HL-60 (cell line): Measurements from ENCODE around the gene CHCHD6.

ENCODE experiments used
- DNase-seq, 2 experiments: peaks; one replicate each; pipeline ENCODE4 v3.0.0-alpha.2; 2010 to 2020; ENCODE audit warnings: low read depth in 1 of 2, low spot score in 1 of 2
- H3K27ac ChIP-seq: fragments of 250-450 bp; sonication (Bioruptor Pico); replicated peaks from 2 replicates; pipeline ENCODE4 v1.5.1; 2020; ENCODE audit warnings: mild to moderate bottlenecking, moderate library complexity
- H3K27me3 ChIP-seq: fragments of 250-450 bp; sonication (Bioruptor Pico); 2 replicates; pipeline ENCODE4 v1.5.1; 2021; ENCODE audit warnings: mild to moderate bottlenecking, moderate library complexity; ENCODE audit not compliant: insufficient read depth, poor library complexity, severe bottlenecking
- H3K4me3 ChIP-seq: replicated peaks from 2 replicates; pipeline ENCODE4 v1.5.1; 2011; ENCODE audit warnings: mild to moderate bottlenecking, control low read depth, low read length; ENCODE audit not compliant: insufficient read depth
- GABPA ChIP-seq: IDR thresholded peaks from 2 replicates; pipeline ENCODE4 v1.6.1; 2012; ENCODE audit warnings: low read depth
- POLR2AphosphoS5 ChIP-seq: IDR thresholded peaks from 2 replicates; pipeline ENCODE4 v1.6.1; 2012; ENCODE audit warnings: low read depth
- REST ChIP-seq: IDR thresholded peaks from 2 replicates; pipeline ENCODE4 v1.6.1; 2012; ENCODE audit warnings: low read depth; ENCODE audit not compliant: insufficient replicate concordance
- SPI1 ChIP-seq: IDR thresholded peaks from 2 replicates; pipeline ENCODE4 v1.6.1; 2012; ENCODE audit warnings: low read depth, mild to moderate bottlenecking, borderline replicate concordance
- TF ChIP-seq, protein P1 (sequence below): IDR thresholded peaks from one replicate; pipeline ENCODE4 v1.5.1; 2011; ENCODE audit warnings: low read length, control low read depth, inconsistent platforms; ENCODE audit not compliant: insufficient read depth

Gene CHCHD6

GRCh38 chr3:126749931-126750755, 46.1 kb downstream of the CHCHD6 start:
- no peak for DNase-seq
- TF ChIP-seq, protein P1, sequence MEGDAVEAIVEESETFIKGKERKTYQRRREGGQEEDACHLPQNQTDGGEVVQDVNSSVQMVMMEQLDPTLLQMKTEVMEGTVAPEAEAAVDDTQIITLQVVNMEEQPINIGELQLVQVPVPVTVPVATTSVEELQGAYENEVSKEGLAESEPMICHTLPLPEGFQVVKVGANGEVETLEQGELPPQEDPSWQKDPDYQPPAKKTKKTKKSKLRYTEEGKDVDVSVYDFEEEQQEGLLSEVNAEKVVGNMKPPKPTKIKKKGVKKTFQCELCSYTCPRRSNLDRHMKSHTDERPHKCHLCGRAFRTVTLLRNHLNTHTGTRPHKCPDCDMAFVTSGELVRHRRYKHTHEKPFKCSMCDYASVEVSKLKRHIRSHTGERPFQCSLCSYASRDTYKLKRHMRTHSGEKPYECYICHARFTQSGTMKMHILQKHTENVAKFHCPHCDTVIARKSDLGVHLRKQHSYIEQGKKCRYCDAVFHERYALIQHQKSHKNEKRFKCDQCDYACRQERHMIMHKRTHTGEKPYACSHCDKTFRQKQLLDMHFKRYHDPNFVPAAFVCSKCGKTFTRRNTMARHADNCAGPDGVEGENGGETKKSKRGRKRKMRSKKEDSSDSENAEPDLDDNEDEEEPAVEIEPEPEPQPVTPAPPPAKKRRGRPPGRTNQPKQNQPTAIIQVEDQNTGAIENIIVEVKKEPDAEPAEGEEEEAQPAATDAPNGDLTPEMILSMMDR, result no peak
- TF ChIP-seq SPI1 (no peak), POLR2AphosphoS5 (no peak), GABPA (no peak), REST (no peak)
- Histone ChIP-seq H3K27me3 (no peaks in the 10 kb centered on the region), H3K27ac (no peak overlapping the region), H3K4me3 (no peak overlapping the region)

DNA sequence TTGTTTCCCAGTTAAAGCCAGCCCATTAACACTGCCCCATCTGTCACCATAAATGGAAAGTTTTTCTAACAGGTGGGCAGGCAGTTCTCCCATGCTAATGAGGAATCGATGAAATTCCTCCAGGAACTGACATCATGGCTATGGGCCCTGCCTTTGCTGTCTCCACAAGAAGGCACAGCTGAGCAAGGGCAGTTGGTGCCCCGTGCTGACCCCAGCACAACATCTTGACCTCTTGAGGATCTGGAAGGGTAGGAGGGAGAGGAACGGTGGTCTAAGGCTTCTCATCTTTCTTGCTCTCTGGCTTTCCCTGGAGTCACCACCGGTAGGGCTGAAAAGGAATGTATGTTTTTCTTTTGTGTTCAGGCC, 46.7 kb downstream of the CHCHD6 start:
- no peaks in the 10 kb centered on the region for H3K27me3 ChIP-seq
- no peak for DNase-seq
- TF ChIP-seq GABPA (no peak), POLR2AphosphoS5 (no peak), REST (no peak), SPI1 (no peak)
- TF ChIP-seq, protein P1, result no peak
- H3K27ac ChIP-seq, result no peak overlapping the region
- H3K4me3 ChIP-seq, result no peak overlapping the region

DNA sequence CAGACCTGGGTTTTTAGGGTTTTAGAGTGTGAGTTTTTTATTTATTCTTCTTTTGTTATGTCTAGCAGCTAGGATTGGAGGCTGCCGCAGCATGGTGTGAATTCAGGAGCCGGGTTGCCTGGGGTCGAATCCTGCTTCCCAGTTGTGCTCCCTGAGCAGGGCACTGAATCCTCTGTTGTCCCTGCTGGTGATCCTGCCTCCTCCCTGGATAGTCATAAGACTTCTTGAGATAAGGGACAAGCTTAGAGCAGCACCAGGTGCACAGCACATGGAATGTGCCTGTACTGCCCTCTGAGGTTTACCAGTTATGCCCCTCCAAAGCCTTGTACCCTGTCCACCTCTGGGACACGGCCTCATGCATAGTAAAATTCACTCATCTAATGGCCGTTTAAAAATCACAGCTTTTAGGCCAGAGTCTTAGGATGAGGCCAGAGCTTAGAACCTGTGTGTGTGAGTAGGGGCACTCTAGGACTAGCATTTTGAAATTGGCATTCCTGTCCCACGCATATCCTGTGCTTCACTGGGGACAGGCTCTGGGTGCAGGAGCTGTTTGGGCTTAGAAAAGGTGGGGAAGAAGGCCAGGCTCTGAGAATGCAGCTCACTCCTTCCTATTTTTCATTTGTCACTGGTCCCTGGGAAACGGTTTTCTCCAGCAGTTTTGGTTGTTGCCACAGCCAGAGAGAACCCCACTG, 47.7 kb downstream of the CHCHD6 start:
- TF ChIP-seq GABPA, result no peak
- no peak for TF ChIP-seq POLR2AphosphoS5
- no peak for TF ChIP-seq REST
- TF ChIP-seq SPI1, result no peak
- TF ChIP-seq, protein P1, result no peak
- no peak for DNase-seq
- Histone ChIP-seq H3K27me3 (no peaks in the 10 kb centered on the region), H3K27ac (no peak overlapping the region), H3K4me3 (no peak overlapping the region)
